ENCODE data around the gene NTPCR. TPM values are rescaled to one million over a fixed set of nuclear protein-coding genes. Genes with fewer than 3 reads are reported as not detected.

Gene NTPCR
- total RNA-seq, 2 experiments from 2014 or later, result 27.2 to 31.1 TPM

DNA sequence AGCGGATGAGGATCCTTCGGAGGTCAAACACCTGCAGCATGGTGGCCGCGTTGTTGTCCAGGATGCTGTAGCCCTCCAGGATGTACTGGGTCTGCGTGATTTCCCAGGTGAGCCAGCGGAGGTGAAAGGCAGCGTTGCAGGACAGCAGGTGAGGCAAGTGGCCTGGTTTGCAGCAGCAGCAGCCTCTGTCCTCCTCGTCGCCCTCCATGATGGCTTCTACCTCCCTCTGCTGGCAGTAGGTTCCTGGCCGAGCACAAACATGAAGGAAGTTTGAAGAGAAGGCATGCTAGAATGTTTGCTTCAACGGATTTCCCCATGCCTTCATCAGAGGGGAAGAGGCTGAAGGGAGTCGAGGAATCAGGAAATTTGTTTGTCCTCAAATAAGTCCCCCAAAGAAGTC lies 74.7 kb downstream of the NTPCR start:
- H3K36me3 Mint-ChIP-seq (ENCODE audit: low read depth), result peaks cover 3% of the 10 kb centered on the region
- POLR2A ChIA-PET, result no interaction called here
- H3K9me3 Mint-ChIP-seq, result no peaks in the 10 kb centered on the region
- H3K27me3 Mint-ChIP-seq, result no peaks in the 10 kb centered on the region
- no peak for DNase-seq
- CTCF ChIA-PET, result no interaction called here
- peaks cover 4% of the 10 kb centered on the region for H3K4me1 Mint-ChIP-seq
- no peak overlapping the region for H3K4me3 Mint-ChIP-seq
- no peak overlapping the region for H3K27ac Mint-ChIP-seq

DNA sequence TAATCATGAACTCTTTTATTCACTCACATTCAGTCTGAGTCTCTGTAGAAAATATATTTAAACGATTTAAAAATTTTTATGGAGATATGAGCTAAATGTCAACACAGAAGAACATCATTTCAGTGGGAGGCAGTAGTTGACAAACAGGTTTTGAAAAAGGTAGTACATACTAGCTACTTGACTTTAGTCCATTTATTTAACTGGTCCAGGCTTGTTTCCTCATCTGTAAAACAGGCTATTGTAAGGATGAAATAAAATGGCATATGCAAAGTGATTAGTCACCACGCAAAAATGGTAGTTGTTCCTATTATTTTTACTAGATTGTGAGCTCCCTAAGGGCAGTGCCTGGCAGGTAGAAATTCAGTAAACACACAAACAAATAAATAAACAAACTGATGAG lies 75.2 kb downstream of the NTPCR start:
- no peak for DNase-seq
- no peaks in the 10 kb centered on the region for H3K27me3 Mint-ChIP-seq
- CTCF ChIA-PET, result no interaction called here
- peaks cover 1% of the 10 kb centered on the region for H3K4me1 Mint-ChIP-seq
- H3K9me3 Mint-ChIP-seq, result no peaks in the 10 kb centered on the region
- H3K36me3 Mint-ChIP-seq (ENCODE audit: low read depth), result peaks cover 3% of the 10 kb centered on the region
- POLR2A ChIA-PET, result no interaction called here
- no peak overlapping the region for H3K4me3 Mint-ChIP-seq
- H3K27ac Mint-ChIP-seq, result no peak overlapping the region

DNA sequence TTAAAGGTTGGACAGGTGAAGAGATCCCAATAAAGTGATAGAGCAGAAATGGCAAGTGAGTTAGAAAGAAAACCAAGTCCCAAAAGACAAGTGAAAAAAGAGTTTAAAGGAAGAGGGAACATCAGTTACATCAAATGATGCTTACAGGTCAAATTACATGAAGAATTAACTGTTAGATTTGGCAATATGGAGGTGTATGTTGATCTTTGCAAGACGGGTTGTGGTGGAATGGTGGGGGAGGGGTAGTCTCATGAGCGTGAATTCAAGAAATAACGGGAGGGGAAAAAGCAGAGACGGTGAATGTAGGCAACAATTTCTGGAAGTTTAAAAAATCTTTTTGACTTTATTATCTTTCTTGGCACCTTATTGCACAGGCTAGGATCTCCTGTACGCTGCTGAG lies 76.6 kb downstream of the NTPCR start:
- H3K27me3 Mint-ChIP-seq, result no peaks in the 10 kb centered on the region
- POLR2A ChIA-PET, result no interaction called here
- no peak for DNase-seq
- no peaks in the 10 kb centered on the region for H3K9me3 Mint-ChIP-seq
- peaks cover 3% of the 10 kb centered on the region for H3K36me3 Mint-ChIP-seq (ENCODE audit: low read depth)
- H3K4me1 Mint-ChIP-seq, result no peaks in the 10 kb centered on the region
- CTCF ChIA-PET, result no interaction called here
- no peak overlapping the region for H3K27ac Mint-ChIP-seq
- no peak overlapping the region for H3K4me3 Mint-ChIP-seq

DNA sequence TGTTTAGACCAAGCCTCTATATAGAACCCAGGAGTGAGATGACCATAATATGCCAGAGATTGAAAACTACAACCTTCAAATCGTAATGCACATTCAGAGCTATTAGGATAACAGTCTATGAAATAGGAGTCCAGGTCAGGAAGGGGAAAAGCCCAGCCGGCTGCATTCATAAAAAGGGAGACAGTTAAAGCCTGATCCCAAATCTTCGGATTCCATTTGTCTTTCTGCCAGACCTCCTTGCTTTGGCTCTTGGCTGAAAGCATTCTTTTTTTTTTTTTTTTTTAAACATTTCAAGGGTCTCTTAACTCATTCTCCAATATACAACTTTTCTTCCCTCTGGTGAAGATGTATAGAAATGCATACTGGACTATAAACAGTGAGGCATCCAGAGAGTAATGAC lies 81.1 kb downstream of the NTPCR start:
- DNase-seq, result no peak
- no peaks in the 10 kb centered on the region for H3K9me3 Mint-ChIP-seq
- CTCF ChIA-PET, result no interaction called here
- H3K27ac Mint-ChIP-seq, result no peak overlapping the region
- H3K27me3 Mint-ChIP-seq, result no peaks in the 10 kb centered on the region
- POLR2A ChIA-PET, result interaction anchor here (1.1 kb wide), 1 partner anchor 10 kb away, joined by 3 read pairs; no protein-coding TSS in a partner anchor
- H3K36me3 Mint-ChIP-seq (ENCODE audit: low read depth), result no peaks in the 10 kb centered on the region
- H3K4me3 Mint-ChIP-seq, result no peak overlapping the region
- no peaks in the 10 kb centered on the region for H3K4me1 Mint-ChIP-seq

DNA sequence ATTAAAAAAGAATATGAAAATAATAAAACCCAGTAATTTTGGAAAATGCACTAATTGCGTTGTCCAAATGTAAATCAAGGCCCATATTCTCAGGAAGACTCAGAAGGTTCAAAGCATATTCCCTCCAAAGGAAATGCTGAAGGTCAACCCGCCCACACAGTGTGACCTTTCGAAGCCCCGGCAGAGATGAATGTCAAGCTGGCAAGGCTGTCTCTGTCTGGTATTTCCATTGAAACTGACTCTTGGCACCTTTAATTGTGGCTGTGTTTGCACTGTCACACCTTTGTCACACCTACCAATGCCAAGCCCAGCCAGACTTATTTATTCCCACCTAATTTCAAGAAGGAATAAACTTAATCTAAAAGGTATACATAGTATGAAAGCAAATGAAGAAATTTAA lies 82.5 kb downstream of the NTPCR start:
- no peaks in the 10 kb centered on the region for H3K9me3 Mint-ChIP-seq
- DNase-seq, result no peak
- H3K27ac Mint-ChIP-seq, result no peak overlapping the region
- no peak overlapping the region for H3K4me3 Mint-ChIP-seq
- ChIA-PET POLR2A (no interaction called here), CTCF (no interaction called here)
- H3K36me3 Mint-ChIP-seq (ENCODE audit: low read depth), result no peaks in the 10 kb centered on the region
- H3K27me3 Mint-ChIP-seq, result no peaks in the 10 kb centered on the region
- H3K4me1 Mint-ChIP-seq, result no peaks in the 10 kb centered on the region

DNA sequence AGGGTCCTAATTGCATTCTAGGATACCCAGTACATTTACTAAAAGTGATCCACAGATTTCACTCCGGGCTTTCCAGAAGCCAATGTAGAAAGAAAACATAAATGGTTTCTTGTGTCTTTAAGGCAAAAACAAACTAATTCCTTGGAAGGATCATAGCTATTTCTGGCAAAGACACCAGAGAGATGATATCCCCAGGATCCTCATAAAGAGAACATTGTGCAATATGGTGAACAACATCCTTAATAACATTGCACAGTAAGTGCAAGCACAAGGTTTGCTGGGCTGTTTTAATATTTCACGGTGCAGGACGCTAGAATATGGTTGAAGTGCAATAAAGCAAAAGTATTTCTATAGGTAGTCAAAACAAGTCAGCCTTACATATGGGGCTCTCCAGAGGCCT lies 83.0 kb downstream of the NTPCR start:
- Mint-ChIP-seq H3K27ac (no peak overlapping the region), H3K9me3 (no peaks in the 10 kb centered on the region), H3K4me1 (no peaks in the 10 kb centered on the region), H3K27me3 (no peaks in the 10 kb centered on the region), H3K4me3 (no peak overlapping the region), H3K36me3 (ENCODE audit: low read depth) (no peaks in the 10 kb centered on the region)
- ChIA-PET CTCF (no interaction called here), POLR2A (no interaction called here)
- no peak for DNase-seq

Other genes with a start within 250 kb of the NTPCR start
- gene MAP10, start 145.2 kb upstream of the NTPCR start, total RNA-seq, result 1 to 10 TPM; 1.6 to 2.1 TPM

Measured in activated CD4-positive, alpha-beta memory T cell treated with anti-CD3 and anti-CD28 coated beads, Interleukin-2, amount 10 ng/mL, durations not matched to agents 7 days and 5 days (primary cell).